Measurements from ENCODE around the gene EXOC2. TPM values are rescaled to one million over a fixed set of nuclear protein-coding genes. Genes with fewer than 3 reads are reported as not detected.

EXOC2 gene
- total and polyA plus RNA-seq, 4 donors = 28.8 to 47.2 (median 31.9) TPM

- Histone ChIP-seq H3K27ac (ENCODE audit: low read depth, low read length) (no peak overlapping the region), H3K4me3 (ENCODE audit: low read depth, low read length) (no peak overlapping the region), H3K9me3 (ENCODE audit: control insufficient read depth, insufficient read depth, low read length) (no peaks in the 10 kb centered on the region), H3K36me3 (ENCODE audit: control insufficient read depth, insufficient read depth, low read length) (peaks cover 14% of the 10 kb centered on the region), H3K4me1 (ENCODE audit: control insufficient read depth, insufficient read depth, low read length) (no peaks in the 10 kb centered on the region), H3K27me3 (ENCODE audit: control insufficient read depth, insufficient read depth, low read length) (no peaks in the 10 kb centered on the region)
- no CpG with 5 or more reads among the region's 7 CpGs for WGBS (ENCODE audit: insufficient coverage)
- no peak for DNase-seq (ENCODE audit: low read depth in 4 of 6, low spot score in 6 of 6)
Observed at GRCh38 chr6:502761-503160, 190.2 kb downstream of the EXOC2 start.

GRCh38 chr6:501891-502601 lies 190.9 kb downstream of the EXOC2 start:
- no peak overlapping the region for H3K4me3 ChIP-seq (ENCODE audit: low read depth, low read length)
- H3K27ac ChIP-seq (ENCODE audit: low read depth, low read length) = no peak overlapping the region
- H3K27me3 ChIP-seq (ENCODE audit: control insufficient read depth, insufficient read depth, low read length) = no peaks in the 10 kb centered on the region
- 90% methylated on average over 14 of the region's 22 CpGs for WGBS (ENCODE audit: insufficient coverage)
- H3K36me3 ChIP-seq (ENCODE audit: control insufficient read depth, insufficient read depth, low read length) = peaks cover 14% of the 10 kb centered on the region
- no peak for DNase-seq (ENCODE audit: low read depth in 4 of 6, low spot score in 6 of 6)
- H3K4me1 ChIP-seq (ENCODE audit: control insufficient read depth, insufficient read depth, low read length) = no peaks in the 10 kb centered on the region
- H3K9me3 ChIP-seq (ENCODE audit: control insufficient read depth, insufficient read depth, low read length) = no peaks in the 10 kb centered on the region

- Histone ChIP-seq H3K4me3 (ENCODE audit: low read depth, low read length) (no peak overlapping the region), H3K27ac (ENCODE audit: low read depth, low read length) (no peak overlapping the region), H3K9me3 (ENCODE audit: control insufficient read depth, insufficient read depth, low read length) (no peaks in the 10 kb centered on the region), H3K4me1 (ENCODE audit: control insufficient read depth, insufficient read depth, low read length) (no peaks in the 10 kb centered on the region), H3K27me3 (ENCODE audit: control insufficient read depth, insufficient read depth, low read length) (no peaks in the 10 kb centered on the region), H3K36me3 (ENCODE audit: control insufficient read depth, insufficient read depth, low read length) (peaks cover 15% of the 10 kb centered on the region)
- WGBS (ENCODE audit: insufficient coverage) = no CpG with 5 or more reads among the region's 3 CpGs
- DNase-seq (ENCODE audit: low read depth in 4 of 6, low spot score in 6 of 6) = no peak
Observed at GRCh38 chr6:499617-500016, 193.3 kb downstream of the EXOC2 start.

- DNase-seq (ENCODE audit: low read depth in 4 of 6, low spot score in 6 of 6) = no peak
- Histone ChIP-seq H3K4me1 (ENCODE audit: control insufficient read depth, insufficient read depth, low read length) (no peaks in the 10 kb centered on the region), H3K27ac (ENCODE audit: low read depth, low read length) (no peak overlapping the region), H3K9me3 (ENCODE audit: control insufficient read depth, insufficient read depth, low read length) (no peaks in the 10 kb centered on the region), H3K4me3 (ENCODE audit: low read depth, low read length) (no peak overlapping the region), H3K27me3 (ENCODE audit: control insufficient read depth, insufficient read depth, low read length) (no peaks in the 10 kb centered on the region), H3K36me3 (ENCODE audit: control insufficient read depth, insufficient read depth, low read length) (peaks cover 11% of the 10 kb centered on the region)
- 81% methylated on average over 7 of the region's 9 CpGs for WGBS (ENCODE audit: insufficient coverage)
Observed at GRCh38 chr6:498795-499231, 194.1 kb downstream of the EXOC2 start.

GRCh38 chr6:497258-497657 lies 195.7 kb downstream of the EXOC2 start:
- DNase-seq (ENCODE audit: low read depth in 4 of 6, low spot score in 6 of 6) = peak in 1 of 6 donors; percentile 65
- Histone ChIP-seq H3K4me3 (ENCODE audit: low read depth, low read length) (no peak overlapping the region), H3K27me3 (ENCODE audit: control insufficient read depth, insufficient read depth, low read length) (no peaks in the 10 kb centered on the region), H3K27ac (ENCODE audit: low read depth, low read length) (no peak overlapping the region), H3K4me1 (ENCODE audit: control insufficient read depth, insufficient read depth, low read length) (no peaks in the 10 kb centered on the region), H3K36me3 (ENCODE audit: control insufficient read depth, insufficient read depth, low read length) (peaks cover 8% of the 10 kb centered on the region), H3K9me3 (ENCODE audit: control insufficient read depth, insufficient read depth, low read length) (no peaks in the 10 kb centered on the region)
- WGBS (ENCODE audit: insufficient coverage) = no CpG with 5 or more reads among the region's 2 CpGs

GRCh38 chr6:496649-497048 lies 196.3 kb downstream of the EXOC2 start:
- peaks cover 6% of the 10 kb centered on the region for H3K36me3 ChIP-seq (ENCODE audit: control insufficient read depth, insufficient read depth, low read length)
- 74% methylated on average over 3 of the region's 5 CpGs for WGBS (ENCODE audit: insufficient coverage)

GRCh38 chr6:494394-494793 lies 198.5 kb downstream of the EXOC2 start:
- Histone ChIP-seq H3K4me1 (ENCODE audit: control insufficient read depth, insufficient read depth, low read length) (no peaks in the 10 kb centered on the region), H3K36me3 (ENCODE audit: control insufficient read depth, insufficient read depth, low read length) (peaks cover 6% of the 10 kb centered on the region), H3K27me3 (ENCODE audit: control insufficient read depth, insufficient read depth, low read length) (no peaks in the 10 kb centered on the region), H3K4me3 (ENCODE audit: low read depth, low read length) (no peak overlapping the region), H3K9me3 (ENCODE audit: control insufficient read depth, insufficient read depth, low read length) (no peaks in the 10 kb centered on the region), H3K27ac (ENCODE audit: low read depth, low read length) (no peak overlapping the region)
- DNase-seq (ENCODE audit: low read depth in 4 of 6, low spot score in 6 of 6) = no peak
- no CpG with 5 or more reads among the region's 5 CpGs for WGBS (ENCODE audit: insufficient coverage)

More at GRCh38 chr6:496649-497048, 196.3 kb downstream of the EXOC2 start:
- Histone ChIP-seq H3K9me3 (ENCODE audit: control insufficient read depth, insufficient read depth, low read length) (no peaks in the 10 kb centered on the region), H3K4me1 (ENCODE audit: control insufficient read depth, insufficient read depth, low read length) (no peaks in the 10 kb centered on the region), H3K27me3 (ENCODE audit: control insufficient read depth, insufficient read depth, low read length) (no peaks in the 10 kb centered on the region), H3K4me3 (ENCODE audit: low read depth, low read length) (no peak overlapping the region), H3K27ac (ENCODE audit: low read depth, low read length) (no peak overlapping the region)
- DNase-seq (ENCODE audit: low read depth in 4 of 6, low spot score in 6 of 6) = peak in 1 of 6 donors; percentile 23

GRCh38 chr6:493840-494239 lies 199.1 kb downstream of the EXOC2 start:
- no peak overlapping the region for H3K27ac ChIP-seq (ENCODE audit: low read depth, low read length)
- no CpG with 5 or more reads among the region's 6 CpGs for WGBS (ENCODE audit: insufficient coverage)
- peaks cover 6% of the 10 kb centered on the region for H3K36me3 ChIP-seq (ENCODE audit: control insufficient read depth, insufficient read depth, low read length)
- no peak for DNase-seq (ENCODE audit: low read depth in 4 of 6, low spot score in 6 of 6)
- H3K4me1 ChIP-seq (ENCODE audit: control insufficient read depth, insufficient read depth, low read length) = no peaks in the 10 kb centered on the region
- H3K9me3 ChIP-seq (ENCODE audit: control insufficient read depth, insufficient read depth, low read length) = no peaks in the 10 kb centered on the region
- no peaks in the 10 kb centered on the region for H3K27me3 ChIP-seq (ENCODE audit: control insufficient read depth, insufficient read depth, low read length)
- H3K4me3 ChIP-seq (ENCODE audit: low read depth, low read length) = no peak overlapping the region

- Histone ChIP-seq H3K4me3 (ENCODE audit: low read depth, low read length) (no peak overlapping the region), H3K27me3 (ENCODE audit: control insufficient read depth, insufficient read depth, low read length) (no peaks in the 10 kb centered on the region), H3K4me1 (ENCODE audit: control insufficient read depth, insufficient read depth, low read length) (peaks cover 4% of the 10 kb centered on the region), H3K36me3 (ENCODE audit: control insufficient read depth, insufficient read depth, low read length) (peaks cover 9% of the 10 kb centered on the region), H3K27ac (ENCODE audit: low read depth, low read length) (no peak overlapping the region), H3K9me3 (ENCODE audit: control insufficient read depth, insufficient read depth, low read length) (no peaks in the 10 kb centered on the region)
- no CpG with 5 or more reads among the region's 2 CpGs for WGBS (ENCODE audit: insufficient coverage)
- DNase-seq (ENCODE audit: low read depth in 4 of 6, low spot score in 6 of 6) = no peak
Observed at GRCh38 chr6:492816-493414, 200.0 kb downstream of the EXOC2 start.

- Histone ChIP-seq H3K4me1 (ENCODE audit: control insufficient read depth, insufficient read depth, low read length) (peaks cover 4% of the 10 kb centered on the region), H3K4me3 (ENCODE audit: low read depth, low read length) (no peak overlapping the region), H3K9me3 (ENCODE audit: control insufficient read depth, insufficient read depth, low read length) (no peaks in the 10 kb centered on the region), H3K27me3 (ENCODE audit: control insufficient read depth, insufficient read depth, low read length) (no peaks in the 10 kb centered on the region), H3K27ac (ENCODE audit: low read depth, low read length) (no peak overlapping the region), H3K36me3 (ENCODE audit: control insufficient read depth, insufficient read depth, low read length) (peaks cover 12% of the 10 kb centered on the region)
- DNase-seq (ENCODE audit: low read depth in 4 of 6, low spot score in 6 of 6) = no peak
- 93% methylated on average over 2 of the region's 5 CpGs for WGBS (ENCODE audit: insufficient coverage)
Observed at GRCh38 chr6:492178-492577, 200.8 kb downstream of the EXOC2 start.

Measured in spinal cord (tissue), 10 donors.